HG03045 (cell line): Measurements from ENCODE around the gene DYNLRB2.

ENCODE experiments used
- ATAC-seq: cut with Tn5 transposase; IDR thresholded peaks from one replicate; pipeline ENCODE4 v1.9.1; 2021; ENCODE audit warnings: mild to moderate bottlenecking, moderate library complexity; ENCODE audit not compliant: unreplicated experiment

Gene DYNLRB2

GRCh38 chr16:80547145-80547544 is 6.4 kb downstream of the DYNLRB2 start:
- ATAC-seq: no peak

- no peak for ATAC-seq
These were observed 11.5 kb downstream of the DYNLRB2 start for GRCh38 chr16:80552277-80552676.

- ATAC-seq: no peak
These were observed 13.2 kb downstream of the DYNLRB2 start for GRCh38 chr16:80554033-80554432.

GRCh38 chr16:80556481-80556880 is 15.7 kb downstream of the DYNLRB2 start:
- ATAC-seq: no peak

GRCh38 chr16:80557037-80557436 is 16.2 kb downstream of the DYNLRB2 start:
- no peak for ATAC-seq

GRCh38 chr16:80559369-80559768 is 18.6 kb downstream of the DYNLRB2 start:
- ATAC-seq: no peak

- ATAC-seq: no peak
These were observed 22.3 kb downstream of the DYNLRB2 start for GRCh38 chr16:80563066-80563465.

- ATAC-seq: no peak
These were observed 23.6 kb downstream of the DYNLRB2 start for GRCh38 chr16:80564394-80564793.

- ATAC-seq: peak; percentile 78
These were observed 28.8 kb downstream of the DYNLRB2 start for GRCh38 chr16:80569440-80570105.

GRCh38 chr16:80570106-80570478 is 29.3 kb downstream of the DYNLRB2 start:
- ATAC-seq: no peak

GRCh38 chr16:80573700-80574120 is 32.9 kb downstream of the DYNLRB2 start:
- ATAC-seq: no peak

- ATAC-seq: no peak
These were observed 35.6 kb downstream of the DYNLRB2 start for GRCh38 chr16:80576343-80576912.

- ATAC-seq: no peak
These were observed 36.9 kb downstream of the DYNLRB2 start for GRCh38 chr16:80577485-80578280.

- peak; percentile 82 for ATAC-seq
These were observed 39.5 kb downstream of the DYNLRB2 start for GRCh38 chr16:80580109-80580832.

- ATAC-seq: no peak
These were observed 42.7 kb downstream of the DYNLRB2 start for GRCh38 chr16:80583466-80583865.

GRCh38 chr16:80585764-80586163 is 45.0 kb downstream of the DYNLRB2 start:
- peak; percentile 58 for ATAC-seq

- ATAC-seq: no peak
These were observed 45.7 kb downstream of the DYNLRB2 start for GRCh38 chr16:80586476-80586875.

- ATAC-seq: no peak
These were observed 46.3 kb downstream of the DYNLRB2 start for GRCh38 chr16:80587071-80587470.

- no peak for ATAC-seq
These were observed 50.5 kb downstream of the DYNLRB2 start for GRCh38 chr16:80591071-80591915.

- no peak for ATAC-seq
These were observed 51.5 kb downstream of the DYNLRB2 start for GRCh38 chr16:80592273-80592672.
